Right kidney (tissue), 1 donor: Measurements from ENCODE around the gene NAA80.
"Not testable (repeated sequence)": the region's sequence is repeated elsewhere in the genome, so short reads cannot be mapped to it uniquely, and the experiment has no call there.

ENCODE experiments used
- DNase-seq: peaks from one replicate; pipeline ENCODE4 v3.0.0-alpha.2; 2016

NAA80 gene

GRCh38 chr3:50314816-50315215 is 15.6 kb upstream of the NAA80 start:
- DNase-seq, result no peak

GRCh38 chr3:50314342-50314741 is 15.1 kb upstream of the NAA80 start:
- no peak for DNase-seq

- not testable (repeated sequence) for DNase-seq
Measured at GRCh38 chr3:50312041-50312440, 12.8 kb upstream of the NAA80 start.

GRCh38 chr3:50304601-50305000 is 5.4 kb upstream of the NAA80 start:
- DNase-seq, result no peak

- peak; percentile 59 for DNase-seq
Measured at GRCh38 chr3:50303013-50303815, 4.0 kb upstream of the NAA80 start, which contains the start of gene HYAL1. TSS of gene HYAL1 (minus strand) at chr3:50303574. CDS start at chr3:50302956, 618 bp downstream.

GRCh38 chr3:50302095-50303012 is 3.1 kb upstream of the NAA80 start:
- no peak for DNase-seq

- no peak for DNase-seq
Measured at GRCh38 chr3:50300681-50301254, 1.6 kb upstream of the NAA80 start.

- no peak for DNase-seq
Measured at GRCh38 chr3:50299929-50300680, 900 bp upstream of the NAA80 start.

- DNase-seq, result no peak
Measured at GRCh38 chr3:50299638-50299928, 378 bp upstream of the NAA80 start.

GRCh38 chr3:50297896-50298725 is 1.1 kb downstream of the NAA80 start:
- DNase-seq, result no peak

- DNase-seq, result no peak
Measured at GRCh38 chr3:50297384-50297775, 1.8 kb downstream of the NAA80 start.

- DNase-seq, result no peak
Measured at GRCh38 chr3:50296721-50297383, 2.4 kb downstream of the NAA80 start.

GRCh38 chr3:50295553-50296431 is 3.4 kb downstream of the NAA80 start:
- no peak for DNase-seq

- DNase-seq, result no peak
Measured at GRCh38 chr3:50294492-50295403, 4.5 kb downstream of the NAA80 start.

- DNase-seq, result no peak
Measured at GRCh38 chr3:50294089-50294488, 5.1 kb downstream of the NAA80 start.

- no peak for DNase-seq
Measured at GRCh38 chr3:50293079-50293801, 6.0 kb downstream of the NAA80 start.

- DNase-seq, result peak; percentile 74
Measured at GRCh38 chr3:50292159-50293078, 6.8 kb downstream of the NAA80 start, which contains the start of gene IFRD2. TSS of gene IFRD2 (minus strand) at chr3:50292429. CDS start at chr3:50292274, 155 bp downstream.
